ENCODE results near the gene HAUS6. TPM values are rescaled to one million over a fixed set of nuclear protein-coding genes. Genes with fewer than 3 reads are reported as not detected.

HAUS6 gene
- total and polyA plus RNA-seq, 2 of the 13 experiments (the other 11 are each of a cell fraction or from before 2014, with no cell fraction given), result 9.8 to 31.1 TPM

GRCh38 chr9:19102631-19103345 lies at the start of gene HAUS6 (continued):
- TF ChIP-seq, protein P1, sequence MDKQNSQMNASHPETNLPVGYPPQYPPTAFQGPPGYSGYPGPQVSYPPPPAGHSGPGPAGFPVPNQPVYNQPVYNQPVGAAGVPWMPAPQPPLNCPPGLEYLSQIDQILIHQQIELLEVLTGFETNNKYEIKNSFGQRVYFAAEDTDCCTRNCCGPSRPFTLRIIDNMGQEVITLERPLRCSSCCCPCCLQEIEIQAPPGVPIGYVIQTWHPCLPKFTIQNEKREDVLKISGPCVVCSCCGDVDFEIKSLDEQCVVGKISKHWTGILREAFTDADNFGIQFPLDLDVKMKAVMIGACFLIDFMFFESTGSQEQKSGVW (CRISPR knock-in tag; IDR thresholded peaks at IDR 0.05; ENCODE audit: borderline replicate concordance), result no peak
- TF ChIP-seq BORCS8-MEF2B (CRISPR knock-in tag; IDR thresholded peaks at IDR 0.05) (0 out of 2 replicates have a peak, but pooled peaks have one; percentile 64), ARHGAP35 (CRISPR knock-in tag; IDR thresholded peaks at IDR 0.05; ENCODE audit: borderline replicate concordance) (no peak), MEIS1 (CRISPR knock-in tag; IDR thresholded peaks at IDR 0.05; ENCODE audit: borderline replicate concordance) (no peak; the same call in 1 of the 2 replicates), CENPT (CRISPR knock-in tag; IDR thresholded peaks at IDR 0.05; ENCODE audit: low read depth) (no peak)
- TF ChIP-seq, protein P2, sequence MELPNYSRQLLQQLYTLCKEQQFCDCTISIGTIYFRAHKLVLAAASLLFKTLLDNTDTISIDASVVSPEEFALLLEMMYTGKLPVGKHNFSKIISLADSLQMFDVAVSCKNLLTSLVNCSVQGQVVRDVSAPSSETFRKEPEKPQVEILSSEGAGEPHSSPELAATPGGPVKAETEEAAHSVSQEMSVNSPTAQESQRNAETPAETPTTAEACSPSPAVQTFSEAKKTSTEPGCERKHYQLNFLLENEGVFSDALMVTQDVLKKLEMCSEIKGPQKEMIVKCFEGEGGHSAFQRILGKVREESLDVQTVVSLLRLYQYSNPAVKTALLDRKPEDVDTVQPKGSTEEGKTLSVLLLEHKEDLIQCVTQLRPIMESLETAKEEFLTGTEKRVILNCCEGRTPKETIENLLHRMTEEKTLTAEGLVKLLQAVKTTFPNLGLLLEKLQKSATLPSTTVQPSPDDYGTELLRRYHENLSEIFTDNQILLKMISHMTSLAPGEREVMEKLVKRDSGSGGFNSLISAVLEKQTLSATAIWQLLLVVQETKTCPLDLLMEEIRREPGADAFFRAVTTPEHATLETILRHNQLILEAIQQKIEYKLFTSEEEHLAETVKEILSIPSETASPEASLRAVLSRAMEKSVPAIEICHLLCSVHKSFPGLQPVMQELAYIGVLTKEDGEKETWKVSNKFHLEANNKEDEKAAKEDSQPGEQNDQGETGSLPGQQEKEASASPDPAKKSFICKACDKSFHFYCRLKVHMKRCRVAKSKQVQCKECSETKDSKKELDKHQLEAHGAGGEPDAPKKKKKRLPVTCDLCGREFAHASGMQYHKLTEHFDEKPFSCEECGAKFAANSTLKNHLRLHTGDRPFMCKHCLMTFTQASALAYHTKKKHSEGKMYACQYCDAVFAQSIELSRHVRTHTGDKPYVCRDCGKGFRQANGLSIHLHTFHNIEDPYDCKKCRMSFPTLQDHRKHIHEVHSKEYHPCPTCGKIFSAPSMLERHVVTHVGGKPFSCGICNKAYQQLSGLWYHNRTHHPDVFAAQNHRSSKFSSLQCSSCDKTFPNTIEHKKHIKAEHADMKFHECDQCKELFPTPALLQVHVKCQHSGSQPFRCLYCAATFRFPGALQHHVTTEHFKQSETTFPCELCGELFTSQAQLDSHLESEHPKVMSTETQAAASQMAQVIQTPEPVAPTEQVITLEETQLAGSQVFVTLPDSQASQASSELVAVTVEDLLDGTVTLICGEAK (IDR thresholded peaks at IDR 0.05), result peak; percentile 55
- TF ChIP-seq, protein P2 (CRISPR knock-in tag; IDR thresholded peaks at IDR 0.05), result no peak

Measured in HepG2 (cell line).